MM.1S (cell line): ENCODE measurements around the gene CDH19.

ENCODE experiments used
- DNase-seq: peaks from one replicate; pipeline ENCODE4 v3.0.0-alpha.2; 2015
- H2AFZ ChIP-seq: fragments of 300-600 bp; sonication (generic); 2 replicates; pipeline ENCODE4 v1.6.0; 2016; ENCODE audit warnings: antibody characterized with exemption, low read length
- H3F3A ChIP-seq: fragments of 300-600 bp; sonication (generic); 2 replicates; pipeline ENCODE4 v1.6.1; 2016; ENCODE audit warnings: mild to moderate bottlenecking, antibody characterized with exemption, low read length, moderate library complexity, mixed read lengths; ENCODE audit not compliant: insufficient read depth
- H3K27ac ChIP-seq: fragments of 300-600 bp; sonication (generic); 2 replicates; pipeline ENCODE4 v1.5.1; 2016; ENCODE audit warnings: mild to moderate bottlenecking, low read length
- H3K27me3 ChIP-seq: fragments of 300-600 bp; sonication (generic); replicated peaks from 2 replicates; pipeline ENCODE4 v1.6.0; 2016; ENCODE audit warnings: low read length; ENCODE audit not compliant: insufficient read depth
- H3K36me3 ChIP-seq: fragments of 300-600 bp; sonication (generic); replicated peaks from 2 replicates; pipeline ENCODE4 v1.6.1; 2016; ENCODE audit warnings: mild to moderate bottlenecking, low read length, mixed read lengths; ENCODE audit not compliant: insufficient read depth
- H3K4me1 ChIP-seq: fragments of 300-600 bp; sonication (generic); 2 replicates; pipeline ENCODE4 v1.6.1; 2016; ENCODE audit warnings: low read length, mixed read lengths
- H3K4me2 ChIP-seq: fragments of 300-600 bp; sonication (generic); 2 replicates; pipeline ENCODE4 v1.6.0; 2016; ENCODE audit warnings: low read depth, low read length
- H3K4me3 ChIP-seq: fragments of 300-600 bp; sonication (generic); 2 replicates; pipeline ENCODE4 v1.5.1; 2016; ENCODE audit warnings: low read length, mixed read lengths
- H3K79me2 ChIP-seq: fragments of 300-600 bp; sonication (generic); 2 replicates; pipeline ENCODE4 v1.6.1; 2016; ENCODE audit warnings: mixed run types, low read length, mixed read lengths
- H3K9ac ChIP-seq: fragments of 300-600 bp; sonication (generic); 2 replicates; pipeline ENCODE4 v1.6.1; 2016; ENCODE audit warnings: low read length, mixed read lengths
- H3K9me2 ChIP-seq: fragments of 300-600 bp; sonication (generic); replicated peaks from 2 replicates; pipeline ENCODE4 v1.6.1; 2016; ENCODE audit warnings: mild to moderate bottlenecking, low read length, mixed read lengths; ENCODE audit not compliant: insufficient read depth
- H3K9me3 ChIP-seq: fragments of 300-600 bp; sonication (generic); replicated peaks from 2 replicates; pipeline ENCODE4 v1.6.1; 2016; ENCODE audit warnings: mild to moderate bottlenecking, low read length, mixed read lengths; ENCODE audit not compliant: insufficient read depth
- H4K20me1 ChIP-seq: fragments of 300-600 bp; sonication (generic); 2 replicates; pipeline ENCODE4 v1.6.1; 2016; ENCODE audit warnings: mild to moderate bottlenecking, low read length, moderate library complexity, mixed read lengths; ENCODE audit not compliant: insufficient read depth
- EZH2 ChIP-seq: fragments of 300-600 bp; sonication (generic); optimal IDR thresholded peaks from 2 replicates; pipeline ENCODE3; 2017; ENCODE audit warnings: low read depth, mild to moderate bottlenecking, antibody characterized with exemption, low read length, mixed read lengths
- EZH2phosphoT487 ChIP-seq: fragments of 300-600 bp; sonication (generic); IDR thresholded peaks from 2 replicates; pipeline ENCODE4 v1.6.1; 2018; ENCODE audit warnings: antibody characterized with exemption, low read length
- TF ChIP-seq, protein P1 (sequence below): fragments of 300-600 bp; sonication (generic); IDR thresholded peaks from 2 replicates; pipeline ENCODE4 v1.5.1; 2016; ENCODE audit warnings: antibody characterized with exemption, low read length, mixed read lengths

Gene CDH19

DNA sequence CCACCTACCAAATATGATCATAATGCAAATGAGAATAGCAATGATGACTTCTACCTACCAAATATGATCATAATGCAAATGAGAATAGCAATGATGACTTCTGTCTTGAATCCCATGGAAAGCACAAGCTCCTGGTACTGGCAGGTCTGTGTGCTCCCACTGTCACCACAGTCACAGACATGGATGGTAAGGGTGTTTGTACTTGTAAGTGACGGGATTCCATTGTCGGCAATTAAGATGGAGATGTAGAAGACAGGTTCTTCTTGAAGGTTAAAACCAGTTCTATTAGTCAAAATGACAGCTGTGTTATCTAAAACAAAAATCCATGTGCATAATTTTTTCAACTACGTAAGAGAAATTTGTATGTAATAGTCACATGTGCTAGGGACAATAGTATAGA is 95.0 kb downstream of the CDH19 start:
- TF ChIP-seq EZH2phosphoT487 (no peak), EZH2 (no peak)
- TF ChIP-seq, protein P1, sequence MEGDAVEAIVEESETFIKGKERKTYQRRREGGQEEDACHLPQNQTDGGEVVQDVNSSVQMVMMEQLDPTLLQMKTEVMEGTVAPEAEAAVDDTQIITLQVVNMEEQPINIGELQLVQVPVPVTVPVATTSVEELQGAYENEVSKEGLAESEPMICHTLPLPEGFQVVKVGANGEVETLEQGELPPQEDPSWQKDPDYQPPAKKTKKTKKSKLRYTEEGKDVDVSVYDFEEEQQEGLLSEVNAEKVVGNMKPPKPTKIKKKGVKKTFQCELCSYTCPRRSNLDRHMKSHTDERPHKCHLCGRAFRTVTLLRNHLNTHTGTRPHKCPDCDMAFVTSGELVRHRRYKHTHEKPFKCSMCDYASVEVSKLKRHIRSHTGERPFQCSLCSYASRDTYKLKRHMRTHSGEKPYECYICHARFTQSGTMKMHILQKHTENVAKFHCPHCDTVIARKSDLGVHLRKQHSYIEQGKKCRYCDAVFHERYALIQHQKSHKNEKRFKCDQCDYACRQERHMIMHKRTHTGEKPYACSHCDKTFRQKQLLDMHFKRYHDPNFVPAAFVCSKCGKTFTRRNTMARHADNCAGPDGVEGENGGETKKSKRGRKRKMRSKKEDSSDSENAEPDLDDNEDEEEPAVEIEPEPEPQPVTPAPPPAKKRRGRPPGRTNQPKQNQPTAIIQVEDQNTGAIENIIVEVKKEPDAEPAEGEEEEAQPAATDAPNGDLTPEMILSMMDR: no peak
- Histone ChIP-seq H3K9me2 (no peaks in the 10 kb centered on the region), H3K27me3 (no peaks in the 10 kb centered on the region), H3K4me3 (no peak overlapping the region), H3K9ac (no peak overlapping the region), H3K9me3 (no peaks in the 10 kb centered on the region), H2AFZ (no peak overlapping the region), H3K4me2 (no peak overlapping the region), H4K20me1 (no peaks in the 10 kb centered on the region), H3F3A (no peaks in the 10 kb centered on the region), H3K4me1 (no peaks in the 10 kb centered on the region), H3K27ac (no peak overlapping the region), H3K79me2 (no peaks in the 10 kb centered on the region), H3K36me3 (no peaks in the 10 kb centered on the region)
- DNase-seq: no peak

DNA sequence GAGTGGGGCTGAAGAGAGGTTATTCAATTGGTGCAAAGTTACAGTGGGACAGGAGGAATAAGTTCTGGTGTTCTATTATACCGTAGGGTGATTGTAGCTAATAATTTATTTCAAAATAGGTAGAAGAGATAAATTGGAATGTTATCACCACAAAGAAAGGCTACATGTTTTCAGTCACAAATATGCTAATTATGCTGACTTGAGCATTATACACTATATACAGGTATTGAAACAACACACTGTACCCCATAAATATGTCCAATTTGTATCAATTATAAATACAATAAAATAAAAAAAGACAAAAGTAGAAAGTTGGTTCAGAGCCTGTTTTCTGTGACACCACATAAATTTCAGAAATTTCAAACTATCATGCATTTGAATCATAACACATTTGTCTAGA is 97.7 kb downstream of the CDH19 start:
- DNase-seq: no peak
- H3K27me3 ChIP-seq: no peaks in the 10 kb centered on the region
- no peaks in the 10 kb centered on the region for H3K79me2 ChIP-seq
- no peak overlapping the region for H3K4me3 ChIP-seq
- H3K9me3 ChIP-seq: no peaks in the 10 kb centered on the region
- H3K9me2 ChIP-seq: no peaks in the 10 kb centered on the region
- no peaks in the 10 kb centered on the region for H4K20me1 ChIP-seq
- no peaks in the 10 kb centered on the region for H3F3A ChIP-seq
- TF ChIP-seq EZH2phosphoT487: no peak
- TF ChIP-seq, protein P1: no peak
- TF ChIP-seq EZH2: no peak
- H2AFZ ChIP-seq: no peak overlapping the region
- H3K27ac ChIP-seq: no peak overlapping the region
- H3K4me1 ChIP-seq: no peaks in the 10 kb centered on the region
- H3K4me2 ChIP-seq: no peak overlapping the region
- H3K9ac ChIP-seq: no peak overlapping the region
- no peaks in the 10 kb centered on the region for H3K36me3 ChIP-seq

DNA sequence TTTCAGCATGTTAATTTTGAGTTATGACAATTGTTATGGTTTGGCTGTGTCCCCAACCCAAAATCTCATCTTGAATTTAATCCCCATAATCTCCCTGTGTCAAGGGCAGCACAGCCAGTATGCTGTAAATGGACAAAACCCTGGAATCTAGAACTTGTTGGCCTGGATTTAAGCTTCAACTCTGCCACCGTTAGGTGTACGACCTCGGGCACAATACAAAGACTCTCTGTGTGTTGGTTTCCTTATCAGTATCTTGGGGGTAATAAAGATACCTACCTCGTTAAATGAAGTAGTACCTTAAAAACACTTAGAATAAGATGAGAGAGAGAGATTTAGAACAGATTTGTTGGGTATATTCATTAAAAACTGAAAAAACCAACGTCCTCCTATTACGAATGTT is 106.5 kb downstream of the CDH19 start:
- no peak for DNase-seq
- Histone ChIP-seq H3K4me3 (no peak overlapping the region), H3K9me2 (no peaks in the 10 kb centered on the region), H3F3A (no peaks in the 10 kb centered on the region), H3K4me2 (no peak overlapping the region), H3K4me1 (no peaks in the 10 kb centered on the region), H3K27ac (no peak overlapping the region), H3K9ac (no peak overlapping the region), H3K79me2 (no peaks in the 10 kb centered on the region), H3K36me3 (no peaks in the 10 kb centered on the region), H3K9me3 (no peaks in the 10 kb centered on the region), H3K27me3 (no peaks in the 10 kb centered on the region), H2AFZ (no peak overlapping the region), H4K20me1 (no peaks in the 10 kb centered on the region)
- no peak for TF ChIP-seq EZH2phosphoT487
- TF ChIP-seq, protein P1: no peak
- no peak for TF ChIP-seq EZH2

DNA sequence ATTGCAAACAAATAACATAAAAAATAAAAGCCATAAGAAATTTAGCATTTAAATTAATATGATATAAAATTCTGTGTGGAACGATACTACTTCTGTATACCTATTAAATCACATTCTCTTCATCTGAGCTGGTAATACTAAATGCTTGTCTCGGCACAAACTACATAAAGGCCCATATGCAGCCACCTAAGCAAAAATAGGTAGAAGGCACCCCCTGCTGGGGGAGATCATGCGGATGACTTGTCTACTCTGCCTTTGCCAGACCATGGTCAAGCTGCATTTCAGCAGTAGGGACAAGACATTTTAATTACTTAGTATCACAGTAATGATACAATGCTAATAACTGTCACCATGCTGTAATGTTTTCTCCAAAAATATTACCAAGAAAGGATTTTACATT is 108.0 kb downstream of the CDH19 start:
- H3K79me2 ChIP-seq: no peaks in the 10 kb centered on the region
- H3K9me3 ChIP-seq: no peaks in the 10 kb centered on the region
- H3K4me3 ChIP-seq: no peak overlapping the region
- peak; percentile 73 for DNase-seq
- TF ChIP-seq EZH2 (no peak), EZH2phosphoT487 (no peak)
- TF ChIP-seq, protein P1: peak; percentile 72
- no peak overlapping the region for H2AFZ ChIP-seq
- no peaks in the 10 kb centered on the region for H4K20me1 ChIP-seq
- no peaks in the 10 kb centered on the region for H3K36me3 ChIP-seq
- no peak overlapping the region for H3K4me2 ChIP-seq
- H3K9ac ChIP-seq: no peak overlapping the region
- H3K9me2 ChIP-seq: no peaks in the 10 kb centered on the region
- no peaks in the 10 kb centered on the region for H3F3A ChIP-seq
- H3K27me3 ChIP-seq: no peaks in the 10 kb centered on the region
- H3K4me1 ChIP-seq: no peaks in the 10 kb centered on the region
- no peak overlapping the region for H3K27ac ChIP-seq
